ENCODE measurements around the gene OASL.
A peak's percentile ranks its signal among the peaks of the same experiment; 100 is the strongest.
"Not testable (repeated sequence)": the region's sequence is repeated elsewhere in the genome, so short reads cannot be mapped to it uniquely, and the experiment has no call there.

The OASL gene

DNA sequence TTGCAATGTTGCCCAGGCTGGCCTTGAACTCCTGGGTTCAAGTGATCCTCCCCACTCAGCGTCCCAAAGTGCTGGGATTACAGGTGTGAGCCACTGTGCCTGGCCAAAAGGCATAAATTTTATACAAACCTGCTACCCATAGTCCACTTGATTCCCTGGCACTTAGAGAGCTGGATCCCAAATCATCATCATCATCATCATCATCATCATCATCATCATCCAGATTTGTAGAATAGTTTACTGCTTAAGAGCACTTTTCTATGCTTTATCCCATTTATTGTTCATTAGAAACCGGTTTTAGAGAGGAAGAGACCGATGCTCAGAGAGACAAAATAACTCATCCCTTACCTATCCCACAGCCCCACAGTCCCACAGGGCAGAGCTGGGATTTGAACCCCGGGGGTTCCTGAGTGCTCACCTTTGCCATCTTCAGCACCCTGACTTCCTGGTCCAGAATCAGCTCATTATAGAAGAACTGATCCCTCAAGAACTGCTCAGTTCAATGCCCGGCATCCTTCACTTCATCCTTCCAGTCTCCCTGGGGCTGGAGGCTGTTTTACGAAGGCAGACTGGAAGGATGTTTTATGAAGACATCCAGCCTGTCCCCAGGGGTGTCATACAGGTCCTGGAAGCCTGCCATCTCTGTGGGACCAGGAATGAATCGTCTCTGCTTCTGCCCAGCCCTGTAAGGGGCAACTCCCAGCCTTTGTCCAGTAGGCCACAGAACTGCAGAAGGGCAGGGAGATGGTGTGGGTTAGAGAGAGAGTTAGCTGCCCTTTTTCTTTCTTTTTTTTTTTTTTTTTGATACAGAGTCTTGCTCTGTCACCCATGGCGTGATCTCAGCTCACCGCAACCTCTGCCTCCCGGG, 20.2 kb upstream of the OASL start:
- no peak for DNase-seq (ENCODE audit: low read depth in 1 of 2, low spot score in 1 of 2)

- no peak for DNase-seq (ENCODE audit: low read depth in 1 of 2, low spot score in 1 of 2)
These were observed 18.7 kb upstream of the OASL start for GRCh38 chr12:121057794-121058193.

DNA sequence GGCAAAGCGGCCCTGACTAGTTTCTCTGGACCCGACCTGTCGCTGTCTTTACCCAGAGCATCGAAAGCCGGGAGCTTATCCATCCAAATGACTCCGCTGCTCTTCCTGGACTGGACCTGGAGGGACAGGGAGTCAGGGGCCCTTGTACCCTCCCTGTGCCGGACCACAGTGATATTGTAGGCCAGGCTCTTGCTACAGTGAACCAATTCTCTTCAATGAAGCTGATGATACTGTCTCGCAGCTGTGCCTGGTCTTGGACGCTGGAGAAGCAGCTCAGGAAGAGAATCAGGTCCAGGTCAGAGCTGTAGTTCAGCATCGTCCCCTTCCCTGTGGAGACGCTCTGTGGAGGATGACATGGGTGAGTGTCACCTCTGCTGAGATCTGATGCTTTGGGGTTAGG, 14.7 kb upstream of the OASL start:
- DNase-seq (ENCODE audit: low read depth in 1 of 2, low spot score in 1 of 2), result no peak

DNA sequence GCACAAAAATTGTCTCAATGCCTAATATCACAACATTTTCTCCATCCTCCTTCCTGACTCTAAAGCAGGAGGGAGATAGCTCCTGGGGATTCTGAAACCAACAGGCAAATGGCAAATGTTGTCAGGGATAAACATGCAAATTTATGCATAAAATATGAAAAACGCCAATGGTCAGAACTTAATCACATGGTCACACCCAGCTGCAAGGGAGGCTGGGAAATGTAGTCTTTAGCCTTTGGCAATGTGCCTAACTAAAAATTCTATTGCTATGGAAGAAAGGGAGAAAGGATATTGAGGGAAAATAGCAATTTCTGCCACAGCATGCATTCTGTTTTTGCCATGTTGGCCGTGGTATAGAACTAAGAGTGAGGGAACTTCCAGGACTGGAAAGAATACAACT, 11.7 kb upstream of the OASL start:
- no peak for DNase-seq (ENCODE audit: low read depth in 1 of 2, low spot score in 1 of 2)

GRCh38 chr12:121048442-121048841, 9.4 kb upstream of the OASL start:
- DNase-seq (ENCODE audit: low read depth in 1 of 2, low spot score in 1 of 2), result no peak

DNA sequence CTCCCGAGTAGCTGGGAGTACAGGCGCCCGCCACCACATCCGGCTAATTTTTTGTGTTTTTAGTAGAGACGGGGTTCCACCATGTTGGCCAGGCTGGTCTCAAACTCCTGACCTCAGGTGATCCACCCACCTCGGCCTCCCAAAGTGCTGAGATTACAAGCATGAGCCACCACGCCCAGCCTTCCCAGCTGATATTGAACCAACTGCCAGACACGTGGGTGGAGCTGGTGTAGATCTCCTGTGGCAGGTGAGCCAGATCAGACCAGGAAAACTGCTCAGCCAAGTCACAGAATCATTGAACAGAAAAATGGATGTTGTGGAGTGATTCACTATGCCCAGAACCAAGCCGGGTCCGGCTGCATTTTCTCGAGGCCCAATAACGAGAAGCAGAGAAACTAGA, 8.4 kb upstream of the OASL start:
- DNase-seq (ENCODE audit: low read depth in 1 of 2, low spot score in 1 of 2), result not testable (repeated sequence)

GRCh38 chr12:121043067-121043466, 4.0 kb upstream of the OASL start:
- DNase-seq (ENCODE audit: low read depth in 1 of 2, low spot score in 1 of 2), result no peak

DNA sequence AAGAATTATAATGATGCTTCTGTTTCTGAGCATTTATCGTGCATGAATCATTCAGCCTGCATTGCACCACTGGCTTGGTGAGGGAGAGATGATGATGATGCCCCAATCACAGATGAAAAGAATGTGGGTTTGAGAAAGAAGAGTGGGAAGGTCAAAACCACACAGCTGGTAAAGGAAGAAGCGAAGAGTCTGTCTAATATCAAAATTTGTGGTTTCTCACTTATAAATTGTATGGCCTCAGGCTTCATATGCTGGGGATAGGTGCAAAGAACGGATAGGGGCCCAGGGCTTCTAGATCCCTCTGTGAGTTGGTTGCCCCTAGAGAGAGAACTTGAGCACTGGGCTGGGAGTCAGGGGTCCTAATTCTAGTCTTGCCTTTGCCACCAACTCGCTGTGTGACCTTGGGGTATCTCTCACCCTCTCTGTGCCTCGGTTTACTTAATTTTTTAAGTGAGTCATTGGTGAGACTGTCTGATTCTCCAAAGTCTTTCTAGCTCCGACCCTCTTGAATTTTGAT, 2.2 kb downstream of the OASL start:
- DNase-seq (ENCODE audit: low read depth in 1 of 2, low spot score in 1 of 2), result peak in 1 of 2 donors; percentile 16

GRCh38 chr12:121034616-121035305, 4.3 kb downstream of the OASL start:
- no peak for DNase-seq (ENCODE audit: low read depth in 1 of 2, low spot score in 1 of 2)

- DNase-seq (ENCODE audit: low read depth in 1 of 2, low spot score in 1 of 2), result peak; percentile 16 to 46
These were observed 5.3 kb downstream of the OASL start for GRCh38 chr12:121033625-121034349.

GRCh38 chr12:121030576-121031212, 8.4 kb downstream of the OASL start:
- DNase-seq (ENCODE audit: low read depth in 1 of 2, low spot score in 1 of 2), result no peak

DNA sequence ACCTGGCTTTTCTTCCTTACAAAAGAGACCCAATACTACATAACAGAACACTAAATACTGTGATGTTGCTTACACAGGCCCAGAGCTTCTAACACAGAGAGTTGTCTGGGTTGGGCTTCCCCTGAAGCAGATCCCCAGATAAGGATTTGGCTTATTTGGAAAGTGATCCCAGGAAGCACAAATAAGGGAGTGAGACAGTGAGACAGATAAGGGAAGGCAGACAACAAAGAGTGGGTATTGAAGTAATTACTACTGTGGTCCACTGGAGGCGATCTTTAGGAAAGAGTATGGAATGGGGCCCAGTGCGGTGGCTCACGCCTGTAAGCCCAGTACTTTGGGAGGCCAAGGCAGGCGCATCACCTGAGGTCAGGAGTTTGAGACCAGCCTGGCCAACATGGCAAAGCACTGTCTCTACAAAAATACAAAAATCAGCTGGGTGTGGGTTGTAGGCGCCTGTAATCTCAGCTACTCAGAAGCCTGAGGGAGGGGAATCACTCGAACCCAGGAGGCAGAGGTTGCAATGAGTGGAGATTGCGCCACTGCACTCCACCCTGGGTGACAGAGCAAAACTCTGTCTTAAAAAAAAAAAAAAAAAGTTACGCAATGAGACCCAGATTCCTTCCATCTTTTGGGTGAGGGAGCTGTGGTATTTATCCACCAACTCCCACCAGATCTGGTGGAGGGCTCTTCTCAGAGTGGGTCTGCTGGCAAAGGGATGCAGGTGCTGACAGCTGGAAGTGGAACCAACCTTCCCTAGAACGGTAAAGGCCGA, 12.6 kb downstream of the OASL start:
- DNase-seq (ENCODE audit: low read depth in 1 of 2, low spot score in 1 of 2), result no peak

- no peak for DNase-seq (ENCODE audit: low read depth in 1 of 2, low spot score in 1 of 2)
These were observed 13.4 kb downstream of the OASL start for GRCh38 chr12:121025442-121026226.

- no peak for DNase-seq (ENCODE audit: low read depth in 1 of 2, low spot score in 1 of 2)
These were observed 15.2 kb downstream of the OASL start for GRCh38 chr12:121023799-121024198.

DNA sequence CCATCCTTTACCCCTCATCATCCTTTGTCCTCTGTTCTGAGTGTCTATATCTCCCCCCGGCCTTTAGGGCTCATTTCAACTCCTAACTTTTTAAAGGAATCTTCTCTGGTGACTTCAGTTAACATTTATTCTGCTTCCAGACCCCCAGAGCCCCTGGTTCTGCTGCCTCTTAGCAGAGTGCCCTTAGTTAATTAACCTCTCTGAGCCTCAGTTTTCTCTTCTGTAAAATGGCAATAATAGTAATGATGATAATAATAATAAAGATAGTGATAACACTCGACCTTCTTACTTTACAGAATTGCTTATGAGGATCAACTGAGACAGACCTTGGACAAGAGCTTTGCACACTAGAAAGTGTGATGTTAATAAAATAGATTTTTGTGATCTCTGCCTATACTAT, 16.3 kb downstream of the OASL start:
- DNase-seq (ENCODE audit: low read depth in 1 of 2, low spot score in 1 of 2), result no peak

- DNase-seq (ENCODE audit: low read depth in 1 of 2, low spot score in 1 of 2), result no peak
These were observed 17.3 kb downstream of the OASL start for GRCh38 chr12:121021754-121022153.

- no peak for DNase-seq (ENCODE audit: low read depth in 1 of 2, low spot score in 1 of 2)
These were observed 20.0 kb downstream of the OASL start for GRCh38 chr12:121018860-121019617.

DNA sequence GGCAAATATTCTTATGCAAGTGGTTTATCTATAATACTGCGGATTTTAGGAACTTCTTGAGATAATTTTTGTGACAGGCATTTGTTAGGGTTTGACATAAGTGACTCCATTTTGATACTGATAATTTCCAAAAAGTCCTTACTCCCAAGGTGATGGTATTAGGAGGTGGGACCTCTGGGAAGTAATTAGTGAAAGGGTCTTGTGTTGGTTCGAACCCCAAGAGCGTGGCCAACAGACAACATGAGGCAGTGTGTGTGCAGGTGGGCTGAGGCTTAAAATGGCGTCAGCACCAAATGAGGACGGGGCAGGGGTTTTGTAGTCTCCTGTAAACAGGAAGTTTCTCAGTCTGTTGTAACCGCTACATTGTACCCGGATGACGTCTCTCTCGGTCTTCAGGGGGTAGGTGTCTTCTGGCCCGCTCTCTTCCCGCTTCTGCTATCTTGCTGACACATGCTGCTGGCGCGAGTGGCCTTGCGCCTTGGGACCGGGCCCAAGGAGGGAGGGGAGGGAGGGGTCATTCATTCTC, 21.0 kb downstream of the OASL start:
- DNase-seq (ENCODE audit: low read depth in 1 of 2, low spot score in 1 of 2), result no peak
